Dermis microvascular lymphatic vessel endothelial cell (primary cell): Measurements from ENCODE around the gene HOXC10. TPM values are rescaled to one million over a fixed set of nuclear protein-coding genes. Genes with fewer than 3 reads are reported as not detected.

Experiments
- DNase-seq, 2 donors: peaks; one replicate each; pipeline versions ENCODE4 v3.0.0 to v3.0.0-alpha.2; 2010; ENCODE audit warnings: low read depth in 2 of 2
- total RNA-seq: library from RNA; depleted of rRNA; stranded (reverse); fragments of >200 nt; gene quantifications from 2 replicates; pipeline ENCODE4 v1.2.1, GENCODE V29; 2014

The HOXC10 gene
- total RNA-seq, 1 donor from 2014 or later = not detected

- no peak for DNase-seq
These were observed 30.3 kb downstream of the HOXC10 start for GRCh38 chr12:54015018-54015931.

- no peak for DNase-seq
These were observed 31.1 kb downstream of the HOXC10 start for GRCh38 chr12:54016051-54016450.

- no peak for DNase-seq
These were observed 31.6 kb downstream of the HOXC10 start for GRCh38 chr12:54016478-54016964.

GRCh38 chr12:54017027-54017788 lies 32.3 kb downstream of the HOXC10 start:
- no peak for DNase-seq

GRCh38 chr12:54017878-54018467 lies 33.0 kb downstream of the HOXC10 start:
- peak in 1 of 2 donors; percentile 19 for DNase-seq

GRCh38 chr12:54018468-54018984 lies 33.6 kb downstream of the HOXC10 start:
- no peak for DNase-seq

- no peak for DNase-seq
These were observed 34.3 kb downstream of the HOXC10 start for GRCh38 chr12:54019091-54019811.

GRCh38 chr12:54019924-54020590 lies 35.1 kb downstream of the HOXC10 start:
- DNase-seq = no peak

- no peak for DNase-seq
These were observed 35.9 kb downstream of the HOXC10 start for GRCh38 chr12:54020591-54021405.

- DNase-seq = no peak
These were observed 36.6 kb downstream of the HOXC10 start for GRCh38 chr12:54021432-54022013.

- DNase-seq = no peak
These were observed 38.3 kb downstream of the HOXC10 start for GRCh38 chr12:54022960-54023884.

GRCh38 chr12:54024127-54024526 lies 39.2 kb downstream of the HOXC10 start:
- DNase-seq = no peak

- no peak for DNase-seq
These were observed 39.8 kb downstream of the HOXC10 start for GRCh38 chr12:54024581-54025305.

GRCh38 chr12:54025499-54026405 lies 40.8 kb downstream of the HOXC10 start:
- no peak for DNase-seq

GRCh38 chr12:54026640-54027441 lies 41.9 kb downstream of the HOXC10 start:
- DNase-seq = no peak

GRCh38 chr12:54027442-54027786 lies 42.5 kb downstream of the HOXC10 start:
- DNase-seq = no peak
